KMS-11 (cell line): Measurements from ENCODE around the gene KCNG3.

Experiments used
- H2AFZ ChIP-seq: fragments of 200-600 bp; sonication (generic); 2 replicates; pipeline ENCODE4 v1.6.1; 2016; ENCODE audit warnings: antibody characterized with exemption, mixed run types, low read depth
- H3K27ac ChIP-seq: fragments of 200-600 bp; sonication (generic); 2 replicates; pipeline ENCODE4 v1.6.1; 2016; ENCODE audit warnings: mild to moderate bottlenecking, mixed run types
- H3K27me3 ChIP-seq: fragments of 200-600 bp; sonication (generic); 2 replicates; pipeline ENCODE4 v1.6.1; 2017; ENCODE audit warnings: mild to moderate bottlenecking, low read depth, mixed run types, moderate library complexity; ENCODE audit not compliant: insufficient read depth
- H3K36me3 ChIP-seq: fragments of 200-600 bp; sonication (generic); 2 replicates; pipeline ENCODE4 v1.6.1; 2017; ENCODE audit warnings: mild to moderate bottlenecking, mixed run types; ENCODE audit not compliant: insufficient read depth
- H3K4me1 ChIP-seq: fragments of 200-600 bp; sonication (generic); 2 replicates; pipeline ENCODE4 v1.6.1; 2016; ENCODE audit warnings: mild to moderate bottlenecking, low read depth, mixed run types; ENCODE audit not compliant: poor library complexity, severe bottlenecking
- H3K4me2 ChIP-seq: fragments of 200-600 bp; sonication (generic); 2 replicates; pipeline ENCODE4 v1.7.0; 2016; ENCODE audit warnings: mild to moderate bottlenecking, mixed run types
- H3K4me3 ChIP-seq: fragments of 200-600 bp; sonication (generic); IDR thresholded peaks from 2 replicates; pipeline ENCODE4 v1.6.1; 2017; ENCODE audit warnings: low read depth, low read length, mixed read lengths; ENCODE audit not compliant: insufficient read depth
- H3K79me2 ChIP-seq: fragments of 200-600 bp; sonication (generic); 2 replicates; pipeline ENCODE4 v1.6.1; 2016; ENCODE audit warnings: low read depth, mixed run types; ENCODE audit not compliant: insufficient read depth
- H3K9ac ChIP-seq: fragments of 200-600 bp; sonication (generic); 2 replicates; pipeline ENCODE4 v1.6.1; 2016; ENCODE audit warnings: mild to moderate bottlenecking, mixed run types
- H4K20me1 ChIP-seq: fragments of 200-600 bp; sonication (generic); 2 replicates; pipeline ENCODE4 v1.6.1; 2016; ENCODE audit warnings: mild to moderate bottlenecking, mixed run types; ENCODE audit not compliant: insufficient read depth
- TF ChIP-seq, protein P1 (sequence below): fragments of 200-600 bp; sonication (generic); conservative IDR thresholded peaks from 2 replicates; pipeline ENCODE4 v1.6.1; 2017; ENCODE audit warnings: low read depth, mild to moderate bottlenecking, antibody characterized with exemption, low read length, moderate library complexity, mixed read lengths

Gene KCNG3

DNA sequence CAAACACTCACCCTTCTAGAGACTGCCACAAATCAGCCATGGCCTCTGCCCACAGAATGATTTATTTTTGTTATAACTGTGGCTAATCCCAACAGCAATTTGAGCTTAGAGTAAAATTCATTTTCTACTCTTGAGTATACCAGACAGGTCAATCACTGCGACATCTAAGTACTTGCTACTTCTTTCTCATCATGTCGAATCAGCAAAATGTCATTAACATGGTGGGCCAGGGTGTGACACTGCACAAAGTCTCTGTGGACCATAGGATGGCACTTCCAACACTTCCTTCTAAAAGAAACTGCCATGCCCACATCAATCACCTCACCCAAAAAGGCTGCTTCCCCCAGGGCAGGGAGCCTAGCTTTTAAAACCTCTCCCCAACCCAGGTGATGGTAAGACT is 64.4 kb downstream of the KCNG3 start:
- Histone ChIP-seq H2AFZ (no peak overlapping the region), H3K9ac (no peak overlapping the region), H3K79me2 (no peaks in the 10 kb centered on the region), H3K36me3 (no peaks in the 10 kb centered on the region), H3K27ac (no peak overlapping the region), H3K4me2 (no peak overlapping the region), H3K4me1 (no peaks in the 10 kb centered on the region), H3K27me3 (no peaks in the 10 kb centered on the region), H3K4me3 (no peak overlapping the region), H4K20me1 (no peaks in the 10 kb centered on the region)
- TF ChIP-seq, protein P1, sequence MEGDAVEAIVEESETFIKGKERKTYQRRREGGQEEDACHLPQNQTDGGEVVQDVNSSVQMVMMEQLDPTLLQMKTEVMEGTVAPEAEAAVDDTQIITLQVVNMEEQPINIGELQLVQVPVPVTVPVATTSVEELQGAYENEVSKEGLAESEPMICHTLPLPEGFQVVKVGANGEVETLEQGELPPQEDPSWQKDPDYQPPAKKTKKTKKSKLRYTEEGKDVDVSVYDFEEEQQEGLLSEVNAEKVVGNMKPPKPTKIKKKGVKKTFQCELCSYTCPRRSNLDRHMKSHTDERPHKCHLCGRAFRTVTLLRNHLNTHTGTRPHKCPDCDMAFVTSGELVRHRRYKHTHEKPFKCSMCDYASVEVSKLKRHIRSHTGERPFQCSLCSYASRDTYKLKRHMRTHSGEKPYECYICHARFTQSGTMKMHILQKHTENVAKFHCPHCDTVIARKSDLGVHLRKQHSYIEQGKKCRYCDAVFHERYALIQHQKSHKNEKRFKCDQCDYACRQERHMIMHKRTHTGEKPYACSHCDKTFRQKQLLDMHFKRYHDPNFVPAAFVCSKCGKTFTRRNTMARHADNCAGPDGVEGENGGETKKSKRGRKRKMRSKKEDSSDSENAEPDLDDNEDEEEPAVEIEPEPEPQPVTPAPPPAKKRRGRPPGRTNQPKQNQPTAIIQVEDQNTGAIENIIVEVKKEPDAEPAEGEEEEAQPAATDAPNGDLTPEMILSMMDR: no peak

DNA sequence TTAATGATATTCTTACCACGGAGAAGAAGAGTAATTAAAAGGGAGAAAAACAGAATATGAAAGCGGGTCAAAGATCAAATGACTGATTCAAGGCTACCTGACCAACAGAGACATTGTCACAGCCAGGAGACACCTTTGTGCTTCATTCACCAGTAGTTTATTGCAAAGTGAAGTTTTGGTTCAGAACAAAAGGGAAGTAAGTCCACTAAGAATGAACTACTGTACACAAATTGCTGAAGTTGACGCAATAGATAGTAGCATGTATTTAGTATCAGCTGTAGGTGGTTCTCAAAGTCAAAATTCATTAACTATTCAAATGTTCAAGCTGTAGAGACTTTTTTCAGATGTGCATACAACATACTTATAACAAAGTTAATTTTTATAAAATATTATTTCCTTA is 68.1 kb downstream of the KCNG3 start:
- Histone ChIP-seq H3K9ac (no peak overlapping the region), H3K27ac (no peak overlapping the region), H3K4me3 (no peak overlapping the region), H2AFZ (no peak overlapping the region), H3K36me3 (no peaks in the 10 kb centered on the region), H3K27me3 (no peaks in the 10 kb centered on the region), H3K4me2 (no peak overlapping the region), H4K20me1 (no peaks in the 10 kb centered on the region), H3K4me1 (no peaks in the 10 kb centered on the region), H3K79me2 (no peaks in the 10 kb centered on the region)
- TF ChIP-seq, protein P1: no peak

DNA sequence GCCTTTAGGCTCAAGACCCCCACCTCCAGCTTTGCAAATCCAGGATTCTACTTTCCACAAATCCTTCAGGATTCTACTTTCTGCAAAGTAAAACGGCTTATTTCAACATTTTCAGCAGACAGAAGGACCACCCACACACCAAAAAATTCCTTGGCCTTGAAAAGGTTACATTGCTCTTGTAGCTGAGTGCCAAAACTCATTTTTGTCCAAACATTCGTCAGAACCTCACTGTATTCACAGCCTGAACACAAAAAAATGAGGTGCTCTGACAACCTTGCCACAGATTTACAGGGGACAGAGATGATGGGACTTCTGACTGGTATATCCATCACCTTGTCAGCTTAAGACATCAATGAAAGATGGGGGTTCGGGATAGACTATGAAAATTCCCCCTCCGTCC is 69.7 kb downstream of the KCNG3 start:
- H3K4me1 ChIP-seq: no peaks in the 10 kb centered on the region
- H3K9ac ChIP-seq: no peak overlapping the region
- H3K36me3 ChIP-seq: no peaks in the 10 kb centered on the region

DNA sequence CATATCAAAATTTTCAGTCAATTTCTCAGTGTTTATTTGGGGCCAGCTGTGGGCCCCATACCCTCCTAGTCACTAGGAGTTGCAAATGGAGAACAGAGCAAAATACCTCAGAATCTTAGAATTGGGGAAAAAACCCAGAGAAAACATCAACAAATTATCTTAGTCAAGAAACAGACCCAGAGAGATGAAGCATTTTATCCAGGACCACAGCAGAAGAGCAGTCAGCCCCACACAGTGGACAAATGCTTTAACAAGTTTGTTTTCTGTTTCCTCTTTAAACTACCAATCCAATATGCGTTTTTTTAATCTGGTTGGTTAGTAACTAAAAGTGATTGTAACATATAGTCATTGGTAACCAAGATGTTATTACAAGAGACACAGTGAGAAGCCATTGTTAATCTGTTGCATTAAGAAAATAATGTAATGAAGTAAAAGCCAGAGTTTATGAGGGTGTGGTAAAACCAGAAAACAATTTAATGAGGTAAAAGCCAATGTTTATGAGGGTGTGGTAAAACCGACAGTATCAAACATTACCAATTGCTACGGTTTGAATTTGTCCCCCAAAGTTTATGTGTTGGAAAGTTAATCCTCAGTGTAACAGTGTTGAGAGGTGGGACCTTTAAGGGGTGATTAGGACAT is 72.1 kb downstream of the KCNG3 start:
- H2AFZ ChIP-seq: no peak overlapping the region
- H3K27ac ChIP-seq: no peak overlapping the region
- no peaks in the 10 kb centered on the region for H3K4me1 ChIP-seq
- no peaks in the 10 kb centered on the region for H3K36me3 ChIP-seq
- H3K27me3 ChIP-seq: no peaks in the 10 kb centered on the region
- no peak overlapping the region for H3K4me3 ChIP-seq
- H3K9ac ChIP-seq: no peak overlapping the region
- H4K20me1 ChIP-seq: no peaks in the 10 kb centered on the region
- TF ChIP-seq, protein P1: no peak
- no peaks in the 10 kb centered on the region for H3K79me2 ChIP-seq
- H3K4me2 ChIP-seq: no peak overlapping the region

More for the DNA sequence above, 69.7 kb downstream of the KCNG3 start:
- Histone ChIP-seq H3K4me3 (no peak overlapping the region), H3K4me2 (no peak overlapping the region), H3K27ac (no peak overlapping the region), H3K79me2 (no peaks in the 10 kb centered on the region), H2AFZ (no peak overlapping the region), H4K20me1 (no peaks in the 10 kb centered on the region), H3K27me3 (no peaks in the 10 kb centered on the region)
- TF ChIP-seq, protein P1: no peak
